GM23338 (cell line): Measurements from ENCODE around the gene MMD. TPM values are rescaled to one million over a fixed set of nuclear protein-coding genes. Genes with fewer than 3 reads are reported as not detected.

Source experiments
- ATAC-seq: fragments of 200-7000 bp; cut with Tn5 transposase; 3 replicates; pipeline ENCODE4 v1.9.1; 2020
- DNase-seq: peaks from one replicate; pipeline ENCODE4 v3.0.0-alpha.2; 2015; ENCODE audit warnings: low spot score
- H2AFZ ChIP-seq: fragments of 200-600 bp; sonication (generic); 2 replicates; pipeline ENCODE4 v1.8.0; 2016; ENCODE audit warnings: antibody characterized with exemption, mild to moderate bottlenecking, moderate library complexity
- H3F3A ChIP-seq: fragments of 200-600 bp; sonication (generic); replicated peaks from 2 replicates; pipeline ENCODE4 v1.8.0; 2017; ENCODE audit warnings: antibody characterized with exemption, mixed run types, low read depth
- H3K27ac ChIP-seq: fragments of 200-600 bp; sonication (generic); 2 replicates; pipeline ENCODE4 v1.6.1; 2016; ENCODE audit warnings: low read depth
- H3K27me3 ChIP-seq: fragments of 200-600 bp; sonication (generic); 2 replicates; pipeline ENCODE4 v1.8.0; 2016; ENCODE audit warnings: mild to moderate bottlenecking, mixed run types, moderate library complexity; ENCODE audit not compliant: insufficient read depth
- H3K36me3 ChIP-seq: fragments of 200-600 bp; sonication (generic); 2 replicates; pipeline ENCODE4 v1.8.0; 2016; ENCODE audit warnings: mild to moderate bottlenecking; ENCODE audit not compliant: insufficient read depth
- H3K4me1 ChIP-seq: fragments of 200-600 bp; sonication (generic); 2 replicates; pipeline ENCODE4 v1.8.0; 2016; ENCODE audit warnings: mild to moderate bottlenecking, moderate library complexity; ENCODE audit not compliant: insufficient read depth
- H3K4me2 ChIP-seq: fragments of 200-600 bp; sonication (generic); 2 replicates; pipeline ENCODE4 v1.7.1; 2017; ENCODE audit warnings: mixed run types
- H3K4me3 ChIP-seq: fragments of 200-600 bp; sonication (generic); 2 replicates; pipeline ENCODE4 v1.6.1; 2016; ENCODE audit warnings: mixed run types
- H3K79me2 ChIP-seq: fragments of 200-600 bp; sonication (generic); replicated peaks from 2 replicates; pipeline ENCODE4 v1.8.0; 2017; ENCODE audit warnings: mild to moderate bottlenecking; ENCODE audit not compliant: insufficient read depth
- H3K9me2 ChIP-seq: fragments of 200-600 bp; sonication (generic); 2 replicates; pipeline ENCODE4 v1.8.0; 2017; ENCODE audit not compliant: insufficient read depth
- H4K20me1 ChIP-seq: fragments of 200-600 bp; sonication (generic); replicated peaks from 2 replicates; pipeline ENCODE4 v1.8.0; 2017; ENCODE audit warnings: mild to moderate bottlenecking; ENCODE audit not compliant: insufficient read depth
- H3K27ac Mint-ChIP-seq: 2 replicates; pipeline ENCODE4 v1.8.0; 2020; ENCODE audit warnings: inconsistent platforms, mild to moderate bottlenecking, moderate library complexity, mixed read lengths
- H3K27me3 Mint-ChIP-seq: 3 replicates; pipeline ENCODE4 v1.8.0; 2022; ENCODE audit warnings: low read depth, mild to moderate bottlenecking, moderate library complexity, mixed read lengths, inconsistent platforms; ENCODE audit not compliant: insufficient read depth, poor library complexity
- H3K36me3 Mint-ChIP-seq: 3 replicates; pipeline ENCODE4 v1.8.0; 2021; ENCODE audit warnings: low read depth, mild to moderate bottlenecking, inconsistent platforms, moderate library complexity, mixed read lengths
- H3K4me1 Mint-ChIP-seq: 3 replicates; pipeline ENCODE4 v1.8.0; 2020; ENCODE audit warnings: mild to moderate bottlenecking, inconsistent platforms, mixed read lengths
- H3K4me3 Mint-ChIP-seq: 3 replicates; pipeline ENCODE4 v1.8.0; 2021; ENCODE audit warnings: moderate library complexity, mild to moderate bottlenecking, inconsistent platforms, mixed read lengths
- H3K9me3 Mint-ChIP-seq: 3 replicates; pipeline ENCODE4 v1.8.0; 2020; ENCODE audit warnings: moderate library complexity, mild to moderate bottlenecking, inconsistent platforms, mixed read lengths
- CREB1 ChIP-seq: fragments of 250-450 bp; sonication (Bioruptor Pico); IDR thresholded peaks from 2 replicates; pipeline ENCODE4 v1.5.0; 2020; ENCODE audit warnings: low read depth, mild to moderate bottlenecking, moderate library complexity
- ETS1 ChIP-seq: IDR thresholded peaks from 2 replicates; pipeline ENCODE4 v1.6.1; 2016; ENCODE audit warnings: antibody characterized with exemption
- EZH2 ChIP-seq: fragments of 200-600 bp; sonication (generic); IDR thresholded peaks from one replicate; pipeline ENCODE4 v1.8.0; 2017; ENCODE audit warnings: antibody characterized with exemption, mild to moderate bottlenecking, low read depth; ENCODE audit not compliant: unreplicated experiment
- EZH2phosphoT487 ChIP-seq: fragments of 200-600 bp; sonication (generic); IDR thresholded peaks from one replicate; pipeline ENCODE4 v1.8.1; 2018; ENCODE audit warnings: antibody characterized with exemption; ENCODE audit not compliant: unreplicated experiment
- JUNB ChIP-seq: IDR thresholded peaks from one replicate; pipeline ENCODE4 v1.6.1; 2016; ENCODE audit warnings: antibody characterized with exemption; ENCODE audit not compliant: unreplicated experiment
- NANOG ChIP-seq: IDR thresholded peaks from 2 replicates; pipeline ENCODE4 v1.6.1; 2016; ENCODE audit warnings: antibody characterized with exemption, borderline replicate concordance
- POLR2AphosphoS5 ChIP-seq: IDR thresholded peaks from 2 replicates; pipeline ENCODE4 v1.6.1; 2016; ENCODE audit warnings: antibody characterized with exemption, low read depth
- REST ChIP-seq: IDR thresholded peaks from one replicate; pipeline ENCODE4 v1.6.1; 2018; ENCODE audit warnings: antibody characterized with exemption; ENCODE audit not compliant: unreplicated experiment
- STAT1 ChIP-seq: IDR thresholded peaks from one replicate; pipeline ENCODE4 v1.6.1; 2016; ENCODE audit warnings: antibody characterized with exemption; ENCODE audit not compliant: unreplicated experiment
- ZNF114 ChIP-seq: fragments of 250-450 bp; sonication (Bioruptor Pico); IDR thresholded peaks from 2 replicates; pipeline ENCODE4 v1.5.0; 2020; ENCODE audit warnings: mild to moderate bottlenecking, moderate library complexity
- ZNF331 ChIP-seq: fragments of 250-450 bp; sonication (Bioruptor Pico); IDR thresholded peaks from 2 replicates; pipeline ENCODE4 v1.5.0; 2020; ENCODE audit warnings: low read depth, mild to moderate bottlenecking, moderate library complexity
- ZNF462 ChIP-seq: fragments of 250-450 bp; sonication (Bioruptor Pico); IDR thresholded peaks from 2 replicates; pipeline ENCODE4 v1.5.0; 2020; ENCODE audit warnings: mild to moderate bottlenecking, moderate library complexity
- polyA plus RNA-seq: library from polyadenylated mRNA; unstranded; fragments of >200 nt; fragmentation: Nextera tagmentation; extraction: Ambion mirVana; gene quantifications from 2 replicates; pipeline ENCODE4 v1.2.1, GENCODE V29; 2016
- total RNA-seq: library from RNA; depleted of rRNA; stranded (reverse); fragments of >200 nt; shearing (Covaris generic); gene quantifications from 2 replicates; pipeline ENCODE4 v1.2.3, GENCODE V29; 2014
- TF ChIP-seq, protein P1 (sequence below), 2 experiments: fragments of 200-600 bp in 1 of 2; sonication (generic) in 1 of 2; conservative IDR thresholded peaks; 2 replicates each; pipeline versions ENCODE4 v1.5.1 to v1.6.1; 2016 to 2017; ENCODE audit warnings: antibody characterized with exemption in 2 of 2, low read depth in 2 of 2, mild to moderate bottlenecking in 2 of 2, moderate library complexity in 1 of 2

MMD gene
- total and polyA plus RNA-seq, 2 experiments from 2014 or later: 46.4 to 47.0 TPM

GRCh38 chr17:55451203-55451641, 29.6 kb upstream of the MMD start:
- no peaks in the 10 kb centered on the region for H3K9me2 ChIP-seq
- no peak overlapping the region for H3K27ac ChIP-seq
- H3K36me3 Mint-ChIP-seq: no peaks in the 10 kb centered on the region

More at GRCh38 chr17:55451203-55451641, 29.6 kb upstream of the MMD start:
- Histone ChIP-seq H3K79me2 (no peaks in the 10 kb centered on the region), H3F3A (no peaks in the 10 kb centered on the region), H2AFZ (no peak overlapping the region), H4K20me1 (no peaks in the 10 kb centered on the region), H3K36me3 (no peaks in the 10 kb centered on the region), H3K27me3 (no peaks in the 10 kb centered on the region), H3K4me3 (no peak overlapping the region), H3K4me2 (no peak overlapping the region), H3K4me1 (peaks cover 18% of the 10 kb centered on the region; the same call in 1 of the 2 replicates)
- DNase-seq (no peak), ATAC-seq (no peak)
- Mint-ChIP-seq H3K4me1 (peaks cover 28% of the 10 kb centered on the region), H3K27ac (no peak overlapping the region), H3K9me3 (no peaks in the 10 kb centered on the region), H3K27me3 (peaks cover 2% of the 10 kb centered on the region), H3K4me3 (no peak overlapping the region)
- TF ChIP-seq ZNF114 (no peak), NANOG (no peak), POLR2AphosphoS5 (no peak), JUNB (no peak), CREB1 (CRISPR knock-in tag) (no peak), EZH2phosphoT487 (no peak), ZNF331 (CRISPR knock-in tag) (no peak), ZNF462 (CRISPR knock-in tag) (no peak), STAT1 (no peak), REST (no peak), ETS1 (no peak), EZH2 (no peak)
- TF ChIP-seq, protein P1, sequence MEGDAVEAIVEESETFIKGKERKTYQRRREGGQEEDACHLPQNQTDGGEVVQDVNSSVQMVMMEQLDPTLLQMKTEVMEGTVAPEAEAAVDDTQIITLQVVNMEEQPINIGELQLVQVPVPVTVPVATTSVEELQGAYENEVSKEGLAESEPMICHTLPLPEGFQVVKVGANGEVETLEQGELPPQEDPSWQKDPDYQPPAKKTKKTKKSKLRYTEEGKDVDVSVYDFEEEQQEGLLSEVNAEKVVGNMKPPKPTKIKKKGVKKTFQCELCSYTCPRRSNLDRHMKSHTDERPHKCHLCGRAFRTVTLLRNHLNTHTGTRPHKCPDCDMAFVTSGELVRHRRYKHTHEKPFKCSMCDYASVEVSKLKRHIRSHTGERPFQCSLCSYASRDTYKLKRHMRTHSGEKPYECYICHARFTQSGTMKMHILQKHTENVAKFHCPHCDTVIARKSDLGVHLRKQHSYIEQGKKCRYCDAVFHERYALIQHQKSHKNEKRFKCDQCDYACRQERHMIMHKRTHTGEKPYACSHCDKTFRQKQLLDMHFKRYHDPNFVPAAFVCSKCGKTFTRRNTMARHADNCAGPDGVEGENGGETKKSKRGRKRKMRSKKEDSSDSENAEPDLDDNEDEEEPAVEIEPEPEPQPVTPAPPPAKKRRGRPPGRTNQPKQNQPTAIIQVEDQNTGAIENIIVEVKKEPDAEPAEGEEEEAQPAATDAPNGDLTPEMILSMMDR (conservative IDR thresholded peaks at IDR 0.05; ENCODE audit: low read depth in 2 of 2): no peak
